Smooth muscle cell (in vitro differentiated cells): ENCODE data around the gene HBM. TPM values are rescaled to one million over a fixed set of nuclear protein-coding genes. Genes with fewer than 3 reads are reported as not detected.

Source experiments
- DNase-seq: peaks from one replicate; lab custom pipeline; 2025; ENCODE audit not compliant: unreplicated experiment; lab: John Stamatoyannopoulos, UW
- H2AFZ ChIP-seq: fragments of 200-600 bp; sonication (generic); 2 replicates; pipeline ENCODE4 v1.6.0; 2016; ENCODE audit warnings: antibody characterized with exemption, low read depth, mild to moderate bottlenecking
- H3F3A ChIP-seq: fragments of 200-600 bp; sonication (generic); 2 replicates; pipeline ENCODE4 v1.6.0; 2017; ENCODE audit warnings: antibody characterized with exemption, low read depth
- H3K27ac ChIP-seq: fragments of 200-600 bp; sonication (generic); 2 replicates; pipeline ENCODE4 v1.5.1; 2016; ENCODE audit warnings: low read depth, mild to moderate bottlenecking
- H3K27me3 ChIP-seq: fragments of 200-600 bp; sonication (generic); 2 replicates; pipeline ENCODE4 v1.6.1; 2016; ENCODE audit warnings: low read depth, mild to moderate bottlenecking
- H3K36me3 ChIP-seq: fragments of 200-600 bp; sonication (generic); 2 replicates; pipeline ENCODE4 v1.5.1; 2016; ENCODE audit warnings: low read depth
- H3K4me1 ChIP-seq: fragments of 200-600 bp; sonication (generic); 2 replicates; pipeline ENCODE4 v1.5.1; 2016; ENCODE audit warnings: low read depth
- H3K4me2 ChIP-seq: fragments of 200-600 bp; sonication (generic); 2 replicates; pipeline ENCODE4 v1.6.0; 2016; ENCODE audit warnings: mild to moderate bottlenecking
- H3K4me3 ChIP-seq: fragments of 200-600 bp; sonication (generic); 2 replicates; pipeline ENCODE4 v1.5.1; 2016; ENCODE audit warnings: mild to moderate bottlenecking
- H3K79me2 ChIP-seq: fragments of 200-600 bp; sonication (generic); 2 replicates; pipeline ENCODE4 v1.6.0; 2016; ENCODE audit warnings: low read depth, mild to moderate bottlenecking
- H3K9ac ChIP-seq: fragments of 200-600 bp; sonication (generic); 2 replicates; pipeline ENCODE4 v1.6.0; 2016; ENCODE audit warnings: low read depth
- H3K9me3 ChIP-seq: fragments of 200-600 bp; sonication (generic); replicated peaks from 2 replicates; pipeline ENCODE4 v1.5.1; 2016; ENCODE audit warnings: low read depth
- H4K20me1 ChIP-seq: fragments of 200-600 bp; sonication (generic); 2 replicates; pipeline ENCODE4 v1.6.0; 2016; ENCODE audit warnings: low read depth
- CTCF ChIP-seq: fragments of 200-600 bp; sonication (generic); IDR thresholded peaks from 2 replicates; pipeline ENCODE4 v1.5.1; 2017; ENCODE audit warnings: borderline replicate concordance, mild to moderate bottlenecking, antibody characterized with exemption; ENCODE audit not compliant: insufficient read depth, poor library complexity, severe bottlenecking
- WGBS: methylation state at CpG from one replicate; pipeline ENCODE4 v1.1.7; 2016; ENCODE audit warnings: low lambda C conversion rate; 5-methylcytosine and 5-hydroxymethylcytosine counted together
- polyA plus RNA-seq: library from polyadenylated mRNA; unstranded; fragments of >200 nt; fragmentation: Nextera tagmentation; extraction: Ambion mirVana; gene quantifications from 2 replicates; pipeline ENCODE4 v1.2.1, GENCODE V29; 2016
- total RNA-seq: library from RNA; depleted of rRNA; stranded (reverse); fragments of >200 nt; gene quantifications from 2 replicates; pipeline ENCODE4 v1.2.3, GENCODE V29; 2014

The HBM gene
- total and polyA plus RNA-seq, 2 experiments from 2014 or later, result not detected

GRCh38 chr16:144797-145252 is 21.0 kb upstream of the HBM start:
- Histone ChIP-seq H3K4me2 (no peak overlapping the region), H4K20me1 (no peaks in the 10 kb centered on the region), H3K27ac (no peak overlapping the region), H3K4me1 (no peaks in the 10 kb centered on the region), H3K27me3 (no peaks in the 10 kb centered on the region), H3K36me3 (no peaks in the 10 kb centered on the region), H3K4me3 (no peak overlapping the region), H3K9me3 (no peaks in the 10 kb centered on the region), H3K9ac (no peak overlapping the region), H3K79me2 (no peaks in the 10 kb centered on the region), H3F3A (peaks cover 6% of the 10 kb centered on the region), H2AFZ (no peak overlapping the region)
- 64% methylated on average over 14 of the region's 14 CpGs for WGBS
- no peak for DNase-seq
- TF ChIP-seq CTCF, result no peak

- H3K27ac ChIP-seq, result no peak overlapping the region
- WGBS, result 95% methylated on average over 2 of the region's 2 CpGs
- no peaks in the 10 kb centered on the region for H3K79me2 ChIP-seq
- H3K9me3 ChIP-seq, result no peaks in the 10 kb centered on the region
- no peak for TF ChIP-seq CTCF
- no peak overlapping the region for H3K4me2 ChIP-seq
- H3K4me1 ChIP-seq, result no peaks in the 10 kb centered on the region
- H3K4me3 ChIP-seq, result no peak overlapping the region
- peaks cover 6% of the 10 kb centered on the region for H3F3A ChIP-seq
- H3K27me3 ChIP-seq, result no peaks in the 10 kb centered on the region
- no peaks in the 10 kb centered on the region for H4K20me1 ChIP-seq
- H3K9ac ChIP-seq, result no peak overlapping the region
- no peak for DNase-seq
- no peak overlapping the region for H2AFZ ChIP-seq
- no peaks in the 10 kb centered on the region for H3K36me3 ChIP-seq
These were observed 19.1 kb upstream of the HBM start for GRCh38 chr16:146646-147045.

- Histone ChIP-seq H3K9me3 (no peaks in the 10 kb centered on the region), H4K20me1 (no peaks in the 10 kb centered on the region), H3K4me1 (no peaks in the 10 kb centered on the region), H3K4me3 (no peak overlapping the region), H3K79me2 (no peaks in the 10 kb centered on the region), H3K27ac (no peak overlapping the region), H3F3A (no peaks in the 10 kb centered on the region), H2AFZ (no peak overlapping the region), H3K9ac (no peak overlapping the region), H3K36me3 (no peaks in the 10 kb centered on the region), H3K4me2 (no peak overlapping the region), H3K27me3 (no peaks in the 10 kb centered on the region)
- 68% methylated on average over 9 of the region's 9 CpGs for WGBS
- DNase-seq, result no peak
- TF ChIP-seq CTCF, result no peak
These were observed 16.6 kb upstream of the HBM start for GRCh38 chr16:149024-149660.
